Astrocyte of the cerebellum (primary cell): Measurements from ENCODE around the gene CMIP.

Source experiments
- DNase-seq: peaks from one replicate; pipeline ENCODE4 v3.0.0-alpha.2; 2011; ENCODE audit warnings: low read depth
- H3K4me3 ChIP-seq: 2 replicates; pipeline ENCODE4 v1.5.1; 2011; ENCODE audit warnings: mild to moderate bottlenecking, low read depth, low read length, moderate library complexity
- CTCF ChIP-seq: IDR thresholded peaks from 2 replicates; pipeline ENCODE4 v1.5.1; 2012; ENCODE audit warnings: low read length, low read depth, moderate library complexity, mild to moderate bottlenecking; ENCODE audit errors: missing control alignments
- in situ Hi-C: cut with HindIII; loops from 2 replicates; pipeline ENCODE4 v1.10.0; 2017; ENCODE audit warnings: low sequenced_read_pairs

The CMIP gene

DNA sequence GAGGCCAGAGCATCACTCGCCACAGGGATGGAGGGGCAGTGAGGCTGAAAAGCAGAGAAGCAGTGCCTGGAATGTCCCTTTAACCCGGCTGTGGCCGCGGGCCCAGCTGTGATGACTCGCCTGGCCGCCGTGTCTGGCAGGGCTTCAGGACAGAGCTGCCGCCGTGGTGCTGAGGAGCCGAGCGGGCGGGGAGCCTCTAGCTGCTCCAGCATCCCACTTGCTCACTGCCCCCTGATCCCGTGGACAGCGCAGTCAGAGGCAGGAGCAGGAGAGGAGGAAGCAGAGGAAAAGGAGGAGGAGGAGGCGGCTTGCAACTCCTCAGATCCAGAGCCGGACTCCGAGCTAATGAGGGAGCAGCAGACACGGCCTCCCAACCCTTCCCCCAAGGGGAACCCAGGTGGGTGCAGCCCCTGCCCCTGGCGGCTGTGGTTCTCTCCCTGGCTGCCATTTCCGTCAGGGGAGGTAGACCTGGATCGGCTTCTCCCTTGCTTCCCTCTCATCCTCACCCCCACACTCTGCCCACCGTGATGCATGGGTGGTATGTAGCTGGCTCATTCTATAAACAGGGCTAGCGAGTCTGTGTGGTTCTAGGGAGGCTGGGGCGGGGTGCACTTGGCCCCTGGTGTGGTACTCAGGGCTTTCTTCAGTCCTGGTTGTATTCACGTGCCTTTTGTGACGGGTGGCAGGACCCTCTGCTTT, 165.7 kb downstream of the CMIP start:
- in situ Hi-C loops = no loop called here
- DNase-seq = no peak
- no peak for TF ChIP-seq CTCF
- H3K4me3 ChIP-seq = no peak overlapping the region

DNA sequence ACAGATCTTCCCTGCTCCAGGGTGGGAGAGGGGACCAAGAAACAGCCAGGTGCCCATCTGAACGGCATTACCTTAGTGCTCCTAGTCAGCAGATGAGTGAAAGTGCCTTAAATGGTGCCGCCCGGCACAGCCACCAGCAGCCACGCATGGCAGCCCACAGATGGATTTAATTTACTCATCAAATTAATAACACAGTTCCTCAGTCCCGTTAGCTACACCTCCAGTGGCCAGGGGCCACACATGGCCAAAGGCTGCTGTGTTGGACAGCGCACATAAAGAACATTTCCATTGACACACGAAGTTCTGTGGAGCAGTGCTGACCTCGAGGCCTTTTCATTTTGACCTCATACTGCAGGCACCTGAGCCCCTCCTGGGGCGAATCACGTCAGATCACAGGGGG, 166.3 kb downstream of the CMIP start:
- no peak for TF ChIP-seq CTCF

GRCh38 chr16:81611721-81612120, 167.1 kb downstream of the CMIP start:
- TF ChIP-seq CTCF = no peak
- no peak overlapping the region for H3K4me3 ChIP-seq
- in situ Hi-C loops = no loop called here
- DNase-seq = no peak

More for the DNA sequence above, 166.3 kb downstream of the CMIP start:
- in situ Hi-C loops = no loop called here
- H3K4me3 ChIP-seq = no peak overlapping the region
- no peak for DNase-seq

DNA sequence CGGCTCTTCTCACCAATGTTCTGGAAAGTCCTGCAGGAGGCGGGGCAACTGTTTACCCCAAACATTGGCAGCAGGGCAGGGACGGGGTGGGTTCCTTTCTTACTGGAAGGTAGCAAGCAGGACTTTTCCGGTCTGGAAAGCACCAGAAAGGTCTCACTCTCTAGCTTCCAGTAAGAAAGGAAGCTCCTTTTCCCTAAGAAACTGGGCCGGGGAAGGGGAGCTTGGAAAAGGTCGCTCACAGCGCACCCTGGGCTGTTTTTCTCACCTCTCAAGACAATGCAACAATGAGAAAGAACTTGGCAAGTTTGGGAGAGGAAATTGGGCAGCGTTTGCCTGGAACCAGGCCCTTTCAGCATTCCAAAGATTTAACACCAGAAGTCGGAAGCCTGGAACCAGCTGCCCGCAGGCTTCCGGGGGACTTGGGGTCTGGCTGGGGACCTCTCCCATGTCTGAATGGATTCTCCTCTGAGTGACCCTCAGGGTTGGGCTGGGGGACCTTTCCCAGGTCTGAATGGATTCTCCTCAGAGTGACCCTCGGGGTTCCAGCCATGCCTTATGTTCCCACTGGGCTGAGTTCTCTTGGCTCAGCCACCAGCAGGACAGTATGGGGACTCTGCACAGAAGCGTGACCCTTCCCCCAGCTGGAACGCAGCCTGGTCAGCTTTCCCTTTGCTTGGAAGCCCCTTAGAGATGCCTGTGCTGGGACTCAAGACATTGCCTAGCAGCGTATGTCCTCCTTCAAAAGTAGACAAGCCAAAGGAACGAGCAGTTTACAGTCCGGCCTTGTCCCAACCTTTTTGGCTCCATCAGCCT, 167.9 kb downstream of the CMIP start:
- DNase-seq = no peak
- no peak overlapping the region for H3K4me3 ChIP-seq
- TF ChIP-seq CTCF = no peak
- in situ Hi-C loops = no loop called here

GRCh38 chr16:81614171-81614570, 169.6 kb downstream of the CMIP start:
- in situ Hi-C loops = no loop called here
- DNase-seq = no peak

More at GRCh38 chr16:81614171-81614570, 169.6 kb downstream of the CMIP start:
- no peak for TF ChIP-seq CTCF
- H3K4me3 ChIP-seq = no peak overlapping the region
